Skin of body (tissue), 3 donors: ENCODE results near the gene MCM8. TPM values are rescaled to one million over a fixed set of nuclear protein-coding genes. Genes with fewer than 3 reads are reported as not detected.

Experiments
- DNase-seq: peaks from one replicate; lab custom pipeline; 2025; lab: John Stamatoyannopoulos, UW
- small RNA-seq: library from RNA; depleted of rRNA; stranded (forward); fragments of <200 nt; gene quantifications from one replicate; pipeline ENCODE3, GENCODE V24; 2014; ENCODE audit warnings: low replicate concordance
- total RNA-seq: library from RNA; depleted of rRNA; stranded (reverse); fragments of >200 nt; gene quantifications from one replicate; pipeline ENCODE4 v1.2.3, GENCODE V29; 2014

Gene MCM8
- total RNA-seq, 1 donor from 2014 or later = 7.9 TPM

- DNase-seq = no peak
Measured at GRCh38 chr20:6040958-6041807, 90.7 kb downstream of the MCM8 start.

- DNase-seq = no peak
Measured at GRCh38 chr20:6041808-6042265, 91.4 kb downstream of the MCM8 start.

GRCh38 chr20:6044115-6044514 is 93.7 kb downstream of the MCM8 start:
- DNase-seq = no peak

DNA sequence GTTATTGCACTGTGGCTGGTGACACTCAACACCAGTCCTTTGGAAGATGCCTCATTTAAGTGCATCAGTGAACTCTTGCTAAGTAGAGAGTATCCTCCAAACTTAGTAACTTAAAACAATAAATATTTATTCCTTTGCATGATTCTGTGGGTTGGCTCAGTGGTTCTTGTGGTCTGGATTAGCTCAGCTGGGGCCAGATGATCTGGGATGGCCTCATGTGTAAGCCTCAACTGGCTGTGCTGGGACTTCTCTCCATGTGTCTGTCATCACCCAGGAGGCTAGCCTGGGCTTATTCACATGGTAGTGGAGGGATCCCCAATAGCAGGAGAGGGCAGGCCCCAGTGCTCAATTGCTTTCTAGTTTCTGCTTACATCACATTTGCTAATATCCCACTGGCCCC is 95.1 kb downstream of the MCM8 start:
- no peak for DNase-seq

DNA sequence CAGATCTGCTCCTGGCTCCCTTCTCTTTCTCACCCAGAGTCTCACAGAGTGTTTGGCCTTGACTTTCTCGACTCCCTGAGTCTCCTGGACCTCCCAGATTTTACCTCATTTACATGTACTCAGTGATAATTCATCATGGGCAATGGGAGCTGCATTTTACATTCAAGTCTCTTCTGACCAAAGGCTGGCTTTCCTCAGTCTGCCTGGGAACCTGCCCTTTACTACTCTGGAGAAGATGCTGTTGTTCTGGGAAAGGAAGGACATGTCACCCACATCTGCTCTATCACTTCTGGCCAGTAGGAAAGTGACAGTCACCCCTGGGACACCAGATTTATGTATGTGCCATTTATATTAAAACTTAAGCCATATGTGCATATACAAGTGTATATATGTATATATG is 96.0 kb downstream of the MCM8 start:
- no peak for DNase-seq

DNA sequence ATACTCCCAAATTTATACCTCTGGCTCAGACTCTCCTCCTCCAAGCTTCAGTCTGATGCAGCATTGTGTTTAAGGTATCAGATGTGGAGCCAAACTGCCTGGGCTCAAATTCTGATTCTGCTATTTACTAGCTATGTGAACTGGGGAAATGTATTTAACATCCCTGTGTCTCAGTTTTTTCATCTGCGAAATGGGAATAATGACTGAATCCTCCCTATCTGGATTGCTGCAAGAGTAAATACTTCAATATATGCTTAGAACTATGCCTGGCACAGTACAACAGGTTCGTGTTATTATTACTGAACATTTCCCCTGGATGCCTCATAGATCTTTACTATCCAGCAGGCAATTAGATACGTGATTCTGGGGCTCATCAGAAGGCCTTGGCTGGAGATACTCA is 97.9 kb downstream of the MCM8 start:
- DNase-seq = no peak

Small RNA genes lying within 50 kb of the gene (small RNA-seq; reads per million reads assigned to genes)
- gene RF00019 (not detected), gene RN7SL498P (not detected)

Other genes starting within 250 kb of the MCM8 start
- 4.5 TPM for gene SHLD1, start 200.3 kb upstream of the MCM8 start, total RNA-seq
- gene CHGB, start 39.1 kb upstream of the MCM8 start, total RNA-seq = 0.20 TPM
- gene TRMT6, start 119 bp upstream of the MCM8 start, total RNA-seq = 6.4 TPM
- 33.9 TPM for gene CRLS1, start 55.5 kb downstream of the MCM8 start, total RNA-seq
- 0.20 TPM for gene LRRN4, start 103.4 kb downstream of the MCM8 start, total RNA-seq
- gene FERMT1, start 172.4 kb downstream of the MCM8 start, total RNA-seq = 8.2 TPM